ENCODE measurements around the gene ASCL2.

DNA sequence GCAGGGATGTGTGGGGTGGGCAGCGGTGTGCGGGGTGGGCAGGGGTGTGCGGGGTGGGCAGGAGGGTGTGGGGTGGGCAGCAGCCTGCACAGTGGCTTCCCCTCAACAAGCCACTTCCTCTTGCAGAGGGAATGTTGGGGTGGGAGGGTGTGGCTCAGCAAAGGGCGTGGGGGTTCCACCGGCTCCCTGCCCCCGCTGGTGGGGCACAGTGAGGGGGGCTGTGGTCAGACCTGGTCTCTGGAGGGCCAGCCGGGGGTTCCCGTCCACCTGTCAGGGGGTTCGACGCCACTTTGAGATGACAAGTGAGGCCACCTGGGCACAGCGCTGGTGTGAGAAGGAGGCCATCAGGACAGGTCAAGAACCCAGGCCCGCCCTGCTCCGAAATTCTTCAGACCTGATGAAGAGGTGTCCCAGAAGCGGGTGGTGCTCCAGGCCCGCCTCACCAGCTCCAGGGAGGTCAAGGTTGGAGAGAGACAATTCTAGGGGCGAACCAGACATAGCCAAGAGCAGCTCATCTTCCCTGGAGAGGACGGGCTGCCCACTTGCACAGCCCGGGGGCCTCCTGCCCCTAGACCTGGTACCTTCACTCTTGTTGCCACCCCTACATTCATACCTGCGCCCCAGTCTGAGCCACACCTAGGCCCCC, 30.0 kb upstream of the ASCL2 start:
- TF ChIP-seq, protein P1, sequence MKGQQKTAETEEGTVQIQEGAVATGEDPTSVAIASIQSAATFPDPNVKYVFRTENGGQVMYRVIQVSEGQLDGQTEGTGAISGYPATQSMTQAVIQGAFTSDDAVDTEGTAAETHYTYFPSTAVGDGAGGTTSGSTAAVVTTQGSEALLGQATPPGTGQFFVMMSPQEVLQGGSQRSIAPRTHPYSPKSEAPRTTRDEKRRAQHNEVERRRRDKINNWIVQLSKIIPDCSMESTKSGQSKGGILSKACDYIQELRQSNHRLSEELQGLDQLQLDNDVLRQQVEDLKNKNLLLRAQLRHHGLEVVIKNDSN (IDR thresholded peaks at IDR 0.05; ENCODE audit: borderline replicate concordance, extremely low read length, insufficient read depth, low read depth, low read length): no peak
- TF ChIP-seq RUNX3 (IDR thresholded peaks at IDR 0.05; ENCODE audit: low read length) (no peak), EED (IDR thresholded peaks at IDR 0.05; ENCODE audit: low read depth) (no peak), JUNB (IDR thresholded peaks at IDR 0.05) (no peak), EZH2 (IDR thresholded peaks at IDR 0.05; ENCODE audit: borderline replicate concordance, control insufficient read depth, low read depth, low read length) (no peak), BACH1 (IDR thresholded peaks at IDR 0.05; ENCODE audit: borderline replicate concordance) (no peak), POLR2A (IDR thresholded peaks at IDR 0.05; ENCODE audit: low read depth, low read length) (no peak)
- TF ChIP-seq, protein P2, sequence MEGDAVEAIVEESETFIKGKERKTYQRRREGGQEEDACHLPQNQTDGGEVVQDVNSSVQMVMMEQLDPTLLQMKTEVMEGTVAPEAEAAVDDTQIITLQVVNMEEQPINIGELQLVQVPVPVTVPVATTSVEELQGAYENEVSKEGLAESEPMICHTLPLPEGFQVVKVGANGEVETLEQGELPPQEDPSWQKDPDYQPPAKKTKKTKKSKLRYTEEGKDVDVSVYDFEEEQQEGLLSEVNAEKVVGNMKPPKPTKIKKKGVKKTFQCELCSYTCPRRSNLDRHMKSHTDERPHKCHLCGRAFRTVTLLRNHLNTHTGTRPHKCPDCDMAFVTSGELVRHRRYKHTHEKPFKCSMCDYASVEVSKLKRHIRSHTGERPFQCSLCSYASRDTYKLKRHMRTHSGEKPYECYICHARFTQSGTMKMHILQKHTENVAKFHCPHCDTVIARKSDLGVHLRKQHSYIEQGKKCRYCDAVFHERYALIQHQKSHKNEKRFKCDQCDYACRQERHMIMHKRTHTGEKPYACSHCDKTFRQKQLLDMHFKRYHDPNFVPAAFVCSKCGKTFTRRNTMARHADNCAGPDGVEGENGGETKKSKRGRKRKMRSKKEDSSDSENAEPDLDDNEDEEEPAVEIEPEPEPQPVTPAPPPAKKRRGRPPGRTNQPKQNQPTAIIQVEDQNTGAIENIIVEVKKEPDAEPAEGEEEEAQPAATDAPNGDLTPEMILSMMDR (IDR thresholded peaks at IDR 0.05 in 2 of 3, conservative IDR thresholded peaks at IDR 0.05 in 1 of 3; ENCODE audit: control insufficient read depth in 2 of 3, extremely low read depth in 1 of 3, insufficient read depth in 1 of 3, low read depth in 3 of 3, low read length in 3 of 3): no peak
- TF ChIP-seq, protein P3, sequence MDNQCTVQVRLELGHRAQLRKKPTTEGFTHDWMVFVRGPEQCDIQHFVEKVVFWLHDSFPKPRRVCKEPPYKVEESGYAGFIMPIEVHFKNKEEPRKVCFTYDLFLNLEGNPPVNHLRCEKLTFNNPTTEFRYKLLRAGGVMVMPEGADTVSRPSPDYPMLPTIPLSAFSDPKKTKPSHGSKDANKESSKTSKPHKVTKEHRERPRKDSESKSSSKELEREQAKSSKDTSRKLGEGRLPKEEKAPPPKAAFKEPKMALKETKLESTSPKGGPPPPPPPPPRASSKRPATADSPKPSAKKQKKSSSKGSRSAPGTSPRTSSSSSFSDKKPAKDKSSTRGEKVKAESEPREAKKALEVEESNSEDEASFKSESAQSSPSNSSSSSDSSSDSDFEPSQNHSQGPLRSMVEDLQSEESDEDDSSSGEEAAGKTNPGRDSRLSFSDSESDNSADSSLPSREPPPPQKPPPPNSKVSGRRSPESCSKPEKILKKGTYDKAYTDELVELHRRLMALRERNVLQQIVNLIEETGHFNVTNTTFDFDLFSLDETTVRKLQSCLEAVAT (IDR thresholded peaks at IDR 0.05): no peak
- TF ChIP-seq, protein P4, sequence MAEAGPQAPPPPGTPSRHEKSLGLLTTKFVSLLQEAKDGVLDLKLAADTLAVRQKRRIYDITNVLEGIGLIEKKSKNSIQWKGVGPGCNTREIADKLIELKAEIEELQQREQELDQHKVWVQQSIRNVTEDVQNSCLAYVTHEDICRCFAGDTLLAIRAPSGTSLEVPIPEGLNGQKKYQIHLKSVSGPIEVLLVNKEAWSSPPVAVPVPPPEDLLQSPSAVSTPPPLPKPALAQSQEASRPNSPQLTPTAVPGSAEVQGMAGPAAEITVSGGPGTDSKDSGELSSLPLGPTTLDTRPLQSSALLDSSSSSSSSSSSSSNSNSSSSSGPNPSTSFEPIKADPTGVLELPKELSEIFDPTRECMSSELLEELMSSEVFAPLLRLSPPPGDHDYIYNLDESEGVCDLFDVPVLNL (IDR thresholded peaks at IDR 0.05; ENCODE audit: low read depth, low read length): no peak
